Uterus (tissue), 4 donors: ENCODE results near the gene EYA4. TPM values are rescaled to one million over a fixed set of nuclear protein-coding genes. Genes with fewer than 3 reads are reported as not detected.

ENCODE experiments used
- DNase-seq, 2 donors: peaks; one replicate each; pipeline ENCODE4 v3.0.0-alpha.2; 2019 to 2020
- H3K27ac ChIP-seq, 2 donors: fragments of 200-600 bp; sonication (generic); 1 replicate in 1 of 2; 2 replicates in 1 of 2; pipeline ENCODE4 v1.5.1; 2016 to 2018
- H3K27me3 ChIP-seq, 2 donors: fragments of 200-600 bp; sonication (generic); one replicate each; pipeline ENCODE4 v1.5.1; 2018 to 2019; ENCODE audit warnings: control low read depth in 1 of 2
- H3K36me3 ChIP-seq, 2 donors: fragments of 200-600 bp; sonication (generic); one replicate each; pipeline ENCODE4 v1.5.1; 2019; ENCODE audit warnings: control low read depth in 1 of 2
- H3K4me1 ChIP-seq, 2 donors: fragments of 200-600 bp; sonication (generic); one replicate each; pipeline ENCODE4 v1.5.1; 2018 to 2019; ENCODE audit warnings: control low read depth in 1 of 2
- H3K4me3 ChIP-seq, 2 donors: fragments of 200-600 bp; sonication (generic); 1 replicate in 1 of 2; 2 replicates in 1 of 2; pipeline ENCODE4 v1.5.1; 2018 to 2019; ENCODE audit warnings: mild to moderate bottlenecking in 1 of 2
- H3K9me3 ChIP-seq, 2 donors: fragments of 200-600 bp; sonication (generic); one replicate each; pipeline ENCODE4 v1.5.1; 2019; ENCODE audit warnings: control low read depth in 1 of 2
- CTCF ChIP-seq, 4 experiments: fragments of 200-600 bp in 2 of 4; fragments of 450-650 bp in 2 of 4; sonication (generic) in 2 of 4; IDR thresholded peaks; one replicate each; pipeline ENCODE4 v1.5.1; 2016 to 2019; ENCODE audit warnings: antibody characterized with exemption in 4 of 4, mild to moderate bottlenecking in 2 of 4, moderate library complexity in 1 of 4
- POLR2A ChIP-seq, 2 donors: fragments of 450-650 bp; IDR thresholded peaks; one replicate each; pipeline ENCODE4 v1.6.1; 2016; ENCODE audit warnings: antibody characterized with exemption in 2 of 2, mild to moderate bottlenecking in 1 of 2, moderate library complexity in 1 of 2
- intact Hi-C: fragments of 100-400 bp; cut with DNase I; formaldehyde crosslinking; loops from one replicate; pipeline ENCODE4 v1.15.1; 2023; ENCODE audit warnings: low total_unique reads
- total RNA-seq, 4 donors: library from RNA; depleted of rRNA in 3 of 4; stranded (reverse); fragments of >200 nt in 3 of 4; gene quantifications; one replicate each; pipeline versions ENCODE4 v1.1.0 to v1.2.4, GENCODE V29; 2014 to 2023
- donor health status: DM: yes; HTN: yes; CAD: no.

Gene EYA4
- total RNA-seq, 4 donors from 2014 or later, result 2.0 to 8.8 (median 8.4) TPM; not detected in 1

GRCh38 chr6:133540361-133540760 is 299.2 kb downstream of the EYA4 start:
- Histone ChIP-seq H3K4me3 (no peak overlapping the region), H3K36me3 (no peaks in the 10 kb centered on the region), H3K27ac (no peak overlapping the region), H3K27me3 (no peaks in the 10 kb centered on the region), H3K9me3 (no peaks in the 10 kb centered on the region), H3K4me1 (no peaks in the 10 kb centered on the region)
- no peak for TF ChIP-seq POLR2A (IDR thresholded peaks at IDR 0.05)
- DNase-seq, result no peak
- intact Hi-C loops, result no loop called here

GRCh38 chr6:133541040-133541439 is 299.9 kb downstream of the EYA4 start:
- Histone ChIP-seq H3K27me3 (no peaks in the 10 kb centered on the region), H3K4me1 (no peaks in the 10 kb centered on the region), H3K9me3 (no peaks in the 10 kb centered on the region), H3K4me3 (no peak overlapping the region), H3K27ac (peak overlapping the region in 1 of 2 donors; percentile 37), H3K36me3 (no peaks in the 10 kb centered on the region)
- DNase-seq, result no peak
- intact Hi-C loops, result no loop called here
- TF ChIP-seq CTCF (IDR thresholded peaks at IDR 0.05) (no peak), POLR2A (IDR thresholded peaks at IDR 0.05) (no peak)

GRCh38 chr6:133542056-133542821 is 301.1 kb downstream of the EYA4 start:
- no peaks in the 10 kb centered on the region for H3K36me3 ChIP-seq
- H3K9me3 ChIP-seq, result no peaks in the 10 kb centered on the region
- TF ChIP-seq CTCF (IDR thresholded peaks at IDR 0.05), result no peak
- no peak for TF ChIP-seq POLR2A (IDR thresholded peaks at IDR 0.05)
- H3K4me1 ChIP-seq, result no peaks in the 10 kb centered on the region
- H3K27ac ChIP-seq, result no peak overlapping the region
- DNase-seq, result no peak
- intact Hi-C loops, result no loop called here
- H3K27me3 ChIP-seq, result no peaks in the 10 kb centered on the region
- no peak overlapping the region for H3K4me3 ChIP-seq

- intact Hi-C loops, result no loop called here
- Histone ChIP-seq H3K36me3 (no peaks in the 10 kb centered on the region), H3K27ac (no peak overlapping the region), H3K4me1 (no peaks in the 10 kb centered on the region), H3K27me3 (no peaks in the 10 kb centered on the region), H3K9me3 (no peaks in the 10 kb centered on the region), H3K4me3 (no peak overlapping the region)
- DNase-seq, result no peak
- no peak for TF ChIP-seq POLR2A (IDR thresholded peaks at IDR 0.05)
- no peak for TF ChIP-seq CTCF (IDR thresholded peaks at IDR 0.05)
Observed at GRCh38 chr6:133544419-133544818, 303.3 kb downstream of the EYA4 start.

GRCh38 chr6:133546098-133546497 is 304.9 kb downstream of the EYA4 start:
- no peaks in the 10 kb centered on the region for H3K9me3 ChIP-seq
- intact Hi-C loops, result no loop called here
- no peaks in the 10 kb centered on the region for H3K36me3 ChIP-seq
- H3K27me3 ChIP-seq, result no peaks in the 10 kb centered on the region
- H3K27ac ChIP-seq, result no peak overlapping the region
- H3K4me1 ChIP-seq, result no peaks in the 10 kb centered on the region
- DNase-seq, result no peak
- no peak overlapping the region for H3K4me3 ChIP-seq
- TF ChIP-seq CTCF (IDR thresholded peaks at IDR 0.05), result no peak
- TF ChIP-seq POLR2A (IDR thresholded peaks at IDR 0.05), result no peak
